Loucy (cell line): Measurements from ENCODE around the gene PLXNA4.

ENCODE experiments used
- H2AFZ ChIP-seq: fragments of 200-600 bp; sonication (generic); 2 replicates; pipeline ENCODE4 v1.6.0; 2016; ENCODE audit warnings: antibody characterized with exemption, mild to moderate bottlenecking, low read length, moderate library complexity
- H3F3A ChIP-seq: fragments of 200-600 bp; 2 replicates; pipeline ENCODE4 v1.6.0; 2016; ENCODE audit warnings: antibody characterized with exemption, low read depth, mild to moderate bottlenecking
- H3K27me3 ChIP-seq: fragments of 200-600 bp; sonication (generic); 2 replicates; pipeline ENCODE4 v1.6.1; 2014; ENCODE audit warnings: low read length, mild to moderate bottlenecking; ENCODE audit not compliant: insufficient read depth, poor library complexity, severe bottlenecking
- H3K36me3 ChIP-seq: fragments of 200-600 bp; sonication (generic); 2 replicates; pipeline ENCODE4 v1.6.1; 2016; ENCODE audit warnings: low read length; ENCODE audit not compliant: insufficient read depth
- H3K4me1 ChIP-seq: fragments of 200-600 bp; sonication (generic); 2 replicates; pipeline ENCODE4 v1.5.1; 2014; ENCODE audit warnings: low read length, mild to moderate bottlenecking; ENCODE audit not compliant: insufficient read depth, poor library complexity, severe bottlenecking
- H3K4me2 ChIP-seq: fragments of 200-600 bp; sonication (generic); 2 replicates; pipeline ENCODE4 v1.6.0; 2014; ENCODE audit warnings: antibody characterized with exemption, low read length, low read depth, mild to moderate bottlenecking; ENCODE audit not compliant: poor library complexity, severe bottlenecking
- H3K4me3 ChIP-seq: fragments of 200-600 bp; sonication (generic); 2 replicates; pipeline ENCODE4 v1.5.1; 2014; ENCODE audit warnings: low read length, mild to moderate bottlenecking, mixed read lengths; ENCODE audit not compliant: poor library complexity, severe bottlenecking
- H3K79me2 ChIP-seq: fragments of 200-600 bp; sonication (generic); 2 replicates; pipeline ENCODE4 v1.6.1; 2014; ENCODE audit warnings: low read length; ENCODE audit not compliant: insufficient read depth
- H3K9ac ChIP-seq: fragments of 200-600 bp; sonication (generic); 2 replicates; pipeline ENCODE4 v1.6.0; 2014; ENCODE audit warnings: mild to moderate bottlenecking, low read depth, low read length, moderate library complexity; ENCODE audit not compliant: poor library complexity, severe bottlenecking
- H3K9me2 ChIP-seq: fragments of 200-600 bp; sonication (generic); replicated peaks from 2 replicates; pipeline ENCODE4 v1.6.1; 2016; ENCODE audit warnings: low read depth, low read length, mixed read lengths
- H3K9me3 ChIP-seq: fragments of 200-600 bp; sonication (generic); 2 replicates; pipeline ENCODE4 v1.6.1; 2014; ENCODE audit warnings: mild to moderate bottlenecking, antibody characterized with exemption, low read length, low read depth; ENCODE audit not compliant: insufficient read depth
- H4K20me1 ChIP-seq: fragments of 200-600 bp; sonication (generic); 2 replicates; pipeline ENCODE4 v1.6.0; 2014; ENCODE audit warnings: antibody characterized with exemption, low read length, mild to moderate bottlenecking; ENCODE audit not compliant: insufficient read depth, poor library complexity, severe bottlenecking
- CTCF ChIP-seq: fragments of 200-600 bp; sonication (generic); conservative IDR thresholded peaks from 2 replicates; pipeline ENCODE4 v1.5.1; 2014; ENCODE audit warnings: mild to moderate bottlenecking, antibody characterized with exemption, low read length
- EZH2phosphoT487 ChIP-seq: fragments of 200-600 bp; IDR thresholded peaks from 2 replicates; pipeline ENCODE4 v1.6.1; 2018; ENCODE audit warnings: antibody characterized with exemption, mild to moderate bottlenecking, moderate library complexity, borderline replicate concordance

The PLXNA4 gene

GRCh38 chr7:132398253-132398925 lies 177.9 kb downstream of the PLXNA4 start:
- no peaks in the 10 kb centered on the region for H4K20me1 ChIP-seq
- H2AFZ ChIP-seq, result no peak overlapping the region
- H3K9ac ChIP-seq, result no peak overlapping the region
- H3K36me3 ChIP-seq, result no peaks in the 10 kb centered on the region
- no peaks in the 10 kb centered on the region for H3K27me3 ChIP-seq
- H3K4me2 ChIP-seq, result no peak overlapping the region
- H3F3A ChIP-seq, result no peaks in the 10 kb centered on the region
- no peak for TF ChIP-seq CTCF
- TF ChIP-seq EZH2phosphoT487, result no peak
- H3K79me2 ChIP-seq, result no peaks in the 10 kb centered on the region
- H3K9me2 ChIP-seq, result no peaks in the 10 kb centered on the region
- H3K9me3 ChIP-seq, result no peaks in the 10 kb centered on the region
- H3K4me3 ChIP-seq, result no peak overlapping the region
- no peaks in the 10 kb centered on the region for H3K4me1 ChIP-seq

GRCh38 chr7:132397070-132397469 lies 179.2 kb downstream of the PLXNA4 start:
- Histone ChIP-seq H3K4me2 (no peak overlapping the region), H3K4me1 (no peaks in the 10 kb centered on the region), H3K9ac (no peak overlapping the region), H3K36me3 (no peaks in the 10 kb centered on the region), H3F3A (no peaks in the 10 kb centered on the region), H3K79me2 (no peaks in the 10 kb centered on the region), H2AFZ (no peak overlapping the region), H3K9me3 (no peaks in the 10 kb centered on the region), H3K4me3 (no peak overlapping the region), H3K27me3 (no peaks in the 10 kb centered on the region), H3K9me2 (no peaks in the 10 kb centered on the region), H4K20me1 (no peaks in the 10 kb centered on the region)
- TF ChIP-seq CTCF, result no peak
- TF ChIP-seq EZH2phosphoT487, result no peak

GRCh38 chr7:132395361-132395760 lies 180.9 kb downstream of the PLXNA4 start:
- Histone ChIP-seq H3K36me3 (no peaks in the 10 kb centered on the region), H3F3A (no peaks in the 10 kb centered on the region), H2AFZ (no peak overlapping the region), H3K9ac (no peak overlapping the region), H3K9me3 (no peaks in the 10 kb centered on the region), H3K4me1 (no peaks in the 10 kb centered on the region), H3K27me3 (no peaks in the 10 kb centered on the region), H3K4me2 (no peak overlapping the region), H3K4me3 (no peak overlapping the region), H3K9me2 (no peaks in the 10 kb centered on the region), H4K20me1 (no peaks in the 10 kb centered on the region), H3K79me2 (no peaks in the 10 kb centered on the region)
- TF ChIP-seq CTCF (no peak), EZH2phosphoT487 (no peak)
